ENCODE results near the gene CACNA1D.

DNA sequence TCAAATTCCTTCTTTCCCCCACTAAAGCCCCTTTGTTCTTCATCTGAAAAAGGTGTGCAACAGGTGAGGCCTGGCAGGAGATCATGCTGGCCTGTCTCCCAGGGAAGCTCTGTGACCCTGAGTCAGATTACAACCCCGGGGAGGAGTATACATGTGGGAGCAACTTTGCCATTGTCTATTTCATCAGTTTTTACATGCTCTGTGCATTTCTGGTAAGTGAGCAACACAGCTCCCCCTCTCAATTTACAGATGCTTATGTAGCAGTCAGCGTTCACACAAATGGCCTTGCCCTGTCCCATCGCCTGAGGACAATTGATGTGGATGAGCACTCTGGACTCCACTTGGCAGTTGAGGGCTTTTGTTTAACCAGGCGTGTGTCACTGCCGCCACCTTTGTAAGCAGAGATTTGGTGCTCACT is 281.4 kb downstream of the CACNA1D start:
- TF ChIP-seq POLR2A (IDR thresholded peaks at IDR 0.05; ENCODE audit: low read depth, low read length): no peak
- TF ChIP-seq PAX5 (IDR thresholded peaks at IDR 0.05; ENCODE audit: insufficient read depth, low read length, severe bottlenecking): no peak
- TF ChIP-seq POLR2AphosphoS5 (IDR thresholded peaks at IDR 0.05; ENCODE audit: low read depth, low read length): no peak
- TF ChIP-seq POU2F2 (IDR thresholded peaks at IDR 0.05; ENCODE audit: low read depth, low read length): no peak
- TF ChIP-seq TAF1 (IDR thresholded peaks at IDR 0.05; ENCODE audit: low read depth, low read length): no peak
